HL-60/S4 treated with phorbol 12-myristate 13-acetate at 8.2 ng/mL for 4 days and 3 days (cell line): ENCODE data around the gene IL1RAP.

Experiments
- in situ Hi-C: fragments of 300-500 bp; cut with MboI; formaldehyde crosslinking; loops from 2 replicates; pipeline ENCODE4 v1.15.0; 2022; ENCODE audit warnings: low sequenced_read_pairs

IL1RAP gene

GRCh38 chr3:190538288-190538687, 24.4 kb downstream of the IL1RAP start:
- in situ Hi-C loops, result no loop called here

DNA sequence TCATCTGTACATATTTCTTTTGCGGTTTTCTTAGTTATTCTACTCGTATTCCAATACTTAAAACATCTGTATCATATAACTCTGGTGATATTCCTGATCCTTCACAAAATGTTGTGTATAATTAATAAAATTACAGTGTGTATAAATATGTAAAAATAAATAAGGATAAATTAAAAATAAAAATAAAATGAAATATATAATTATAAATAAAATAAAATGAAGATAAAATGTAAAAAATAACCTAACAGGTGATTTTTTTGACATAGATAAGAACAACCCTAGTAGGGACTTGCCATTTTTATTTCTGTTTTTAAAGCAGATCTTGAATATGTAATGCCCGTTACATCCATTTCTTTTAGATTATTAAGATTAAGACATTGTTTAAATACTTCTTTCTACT, 25.6 kb downstream of the IL1RAP start:
- in situ Hi-C loops, result no loop called here

GRCh38 chr3:190541008-190541407, 27.1 kb downstream of the IL1RAP start:
- in situ Hi-C loops, result no loop called here

DNA sequence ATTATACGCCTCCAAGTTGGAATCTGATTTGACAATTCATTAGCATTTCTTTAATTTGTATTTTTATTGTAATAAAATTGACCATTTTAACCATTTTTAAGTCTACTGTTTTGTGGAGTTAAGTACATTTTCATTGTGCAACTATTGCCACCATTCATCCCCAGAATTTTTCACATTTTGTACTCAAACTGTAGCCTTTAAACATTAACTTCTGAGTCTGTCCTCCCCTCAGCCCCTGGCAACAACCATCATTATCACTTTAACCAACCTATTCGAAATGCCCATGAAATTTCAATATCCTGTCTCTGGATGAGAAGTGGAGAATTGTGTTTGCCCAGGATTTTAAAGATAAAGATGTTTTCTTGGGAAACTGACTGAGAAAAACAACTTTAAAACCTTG, 27.7 kb downstream of the IL1RAP start:
- in situ Hi-C loops, result no loop called here

DNA sequence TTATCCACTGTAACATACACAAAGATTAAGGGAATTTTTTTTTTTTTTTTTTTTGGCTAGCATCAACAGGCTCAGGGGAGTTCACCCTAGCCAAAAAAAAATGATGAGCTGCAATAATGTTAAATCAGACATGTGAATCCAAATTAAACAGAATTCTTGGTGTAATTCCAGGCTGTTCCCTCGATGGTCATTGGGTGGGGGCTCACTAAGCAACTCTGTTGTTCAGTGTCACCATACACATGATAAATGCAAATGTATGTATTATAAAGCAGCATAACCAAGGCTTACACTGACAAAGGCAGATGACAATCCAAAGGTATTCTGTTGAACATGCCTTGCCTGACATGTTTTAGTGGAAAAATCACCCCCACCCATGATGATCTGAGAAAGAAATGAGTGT, 29.0 kb downstream of the IL1RAP start:
- in situ Hi-C loops, result no loop called here

GRCh38 chr3:190543671-190544070, 29.8 kb downstream of the IL1RAP start:
- in situ Hi-C loops, result no loop called here

- in situ Hi-C loops, result no loop called here
Measured at GRCh38 chr3:190545191-190545590, 31.3 kb downstream of the IL1RAP start.

GRCh38 chr3:190546881-190547510, 33.1 kb downstream of the IL1RAP start:
- in situ Hi-C loops, result no loop called here

GRCh38 chr3:190548031-190548656, 34.3 kb downstream of the IL1RAP start:
- in situ Hi-C loops, result no loop called here

GRCh38 chr3:190552021-190552420, 38.1 kb downstream of the IL1RAP start:
- in situ Hi-C loops, result no loop called here

- in situ Hi-C loops, result no loop called here
Measured at GRCh38 chr3:190552969-190553759, 39.3 kb downstream of the IL1RAP start.

- in situ Hi-C loops, result no loop called here
Measured at GRCh38 chr3:190554197-190554596, 40.3 kb downstream of the IL1RAP start.

DNA sequence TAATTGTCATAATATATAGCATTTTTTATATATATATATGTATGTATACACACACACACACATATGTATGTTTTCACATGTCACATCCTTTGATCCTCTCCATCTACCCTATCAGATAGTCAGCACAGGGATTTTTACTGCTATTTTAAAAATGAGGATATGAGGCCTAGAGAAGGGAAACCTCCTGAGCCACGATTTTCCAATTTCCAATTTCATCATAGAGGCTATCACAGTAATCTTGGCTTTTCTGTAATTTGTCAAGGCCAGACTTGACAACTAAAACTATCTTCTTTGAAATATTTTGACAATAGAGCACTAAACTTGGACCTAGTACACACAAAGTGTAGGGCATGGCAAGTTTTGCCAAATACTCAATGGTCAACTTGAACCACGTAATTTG, 42.5 kb downstream of the IL1RAP start:
- in situ Hi-C loops, result no loop called here

- in situ Hi-C loops, result no loop called here
Measured at GRCh38 chr3:190557296-190557695, 43.4 kb downstream of the IL1RAP start.

- in situ Hi-C loops, result no loop called here
Measured at GRCh38 chr3:190558316-190558715, 44.4 kb downstream of the IL1RAP start.

DNA sequence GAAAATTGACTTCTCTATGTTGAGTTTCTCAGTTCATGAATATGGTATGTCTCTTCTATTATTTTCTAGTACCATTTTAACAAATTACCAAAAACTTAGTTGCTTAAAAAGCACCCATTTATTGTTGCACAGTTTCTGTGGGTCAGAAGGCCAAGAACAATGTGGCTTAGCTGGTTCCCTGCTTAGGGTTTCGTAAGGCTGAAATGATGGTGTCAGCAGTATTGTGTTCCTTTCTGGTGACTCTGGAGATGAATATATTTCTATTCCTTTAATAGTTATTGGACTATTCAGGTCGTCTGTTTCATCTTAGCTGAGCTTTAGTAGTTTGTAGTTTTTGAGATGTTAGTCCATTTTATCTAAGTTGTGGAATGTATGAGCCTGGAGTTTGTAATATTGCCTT, 44.9 kb downstream of the IL1RAP start:
- in situ Hi-C loops, result no loop called here

GRCh38 chr3:190560013-190560895, 46.4 kb downstream of the IL1RAP start:
- in situ Hi-C loops, result no loop called here

- in situ Hi-C loops, result no loop called here
Measured at GRCh38 chr3:190562866-190563510, 49.1 kb downstream of the IL1RAP start.

GRCh38 chr3:190564175-190564574, 50.3 kb downstream of the IL1RAP start:
- in situ Hi-C loops, result no loop called here

- in situ Hi-C loops, result no loop called here
Measured at GRCh38 chr3:190566043-190566933, 52.4 kb downstream of the IL1RAP start.
